Retinal pigment epithelial cell (primary cell): ENCODE data around the gene SMG9.

Source experiments
- DNase-seq: peaks from one replicate; pipeline ENCODE4 v3.0.0-alpha.2; 2010; ENCODE audit warnings: low read depth
- H3K4me3 ChIP-seq: 2 replicates; pipeline ENCODE4 v1.5.1; 2011; ENCODE audit warnings: mild to moderate bottlenecking, low read length, control low read depth, moderate library complexity
- TF ChIP-seq, protein P1 (sequence below): conservative IDR thresholded peaks from 2 replicates; pipeline ENCODE4 v1.5.1; 2011; ENCODE audit warnings: low read depth, low read length, control low read depth, inconsistent platforms

Gene SMG9

DNA sequence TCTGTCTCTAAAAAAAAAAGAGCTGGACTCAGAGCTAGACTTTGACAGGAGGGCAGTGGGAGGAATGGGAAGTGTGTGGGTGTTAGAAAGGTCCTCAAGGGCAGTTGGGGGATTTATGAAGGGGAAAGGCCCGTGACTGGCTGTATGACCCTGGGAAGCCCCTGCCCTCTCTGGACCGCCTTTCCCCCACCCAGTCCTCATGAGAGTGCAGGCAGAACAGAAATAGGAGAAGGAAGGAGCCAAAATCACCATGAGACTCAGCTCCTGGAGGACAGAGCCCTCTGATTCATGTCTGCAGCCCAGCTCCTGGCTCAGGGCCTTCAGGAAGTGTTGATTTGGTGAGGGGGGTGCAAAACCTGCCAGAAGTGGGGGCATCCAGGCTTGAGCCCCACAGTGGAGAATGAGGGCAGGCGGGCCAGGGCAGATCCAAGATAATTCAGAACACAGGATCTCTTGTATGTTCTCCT is 8.7 kb upstream of the SMG9 start:
- DNase-seq, result no peak
- TF ChIP-seq, protein P1, sequence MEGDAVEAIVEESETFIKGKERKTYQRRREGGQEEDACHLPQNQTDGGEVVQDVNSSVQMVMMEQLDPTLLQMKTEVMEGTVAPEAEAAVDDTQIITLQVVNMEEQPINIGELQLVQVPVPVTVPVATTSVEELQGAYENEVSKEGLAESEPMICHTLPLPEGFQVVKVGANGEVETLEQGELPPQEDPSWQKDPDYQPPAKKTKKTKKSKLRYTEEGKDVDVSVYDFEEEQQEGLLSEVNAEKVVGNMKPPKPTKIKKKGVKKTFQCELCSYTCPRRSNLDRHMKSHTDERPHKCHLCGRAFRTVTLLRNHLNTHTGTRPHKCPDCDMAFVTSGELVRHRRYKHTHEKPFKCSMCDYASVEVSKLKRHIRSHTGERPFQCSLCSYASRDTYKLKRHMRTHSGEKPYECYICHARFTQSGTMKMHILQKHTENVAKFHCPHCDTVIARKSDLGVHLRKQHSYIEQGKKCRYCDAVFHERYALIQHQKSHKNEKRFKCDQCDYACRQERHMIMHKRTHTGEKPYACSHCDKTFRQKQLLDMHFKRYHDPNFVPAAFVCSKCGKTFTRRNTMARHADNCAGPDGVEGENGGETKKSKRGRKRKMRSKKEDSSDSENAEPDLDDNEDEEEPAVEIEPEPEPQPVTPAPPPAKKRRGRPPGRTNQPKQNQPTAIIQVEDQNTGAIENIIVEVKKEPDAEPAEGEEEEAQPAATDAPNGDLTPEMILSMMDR, result no peak
- no peak overlapping the region for H3K4me3 ChIP-seq

DNA sequence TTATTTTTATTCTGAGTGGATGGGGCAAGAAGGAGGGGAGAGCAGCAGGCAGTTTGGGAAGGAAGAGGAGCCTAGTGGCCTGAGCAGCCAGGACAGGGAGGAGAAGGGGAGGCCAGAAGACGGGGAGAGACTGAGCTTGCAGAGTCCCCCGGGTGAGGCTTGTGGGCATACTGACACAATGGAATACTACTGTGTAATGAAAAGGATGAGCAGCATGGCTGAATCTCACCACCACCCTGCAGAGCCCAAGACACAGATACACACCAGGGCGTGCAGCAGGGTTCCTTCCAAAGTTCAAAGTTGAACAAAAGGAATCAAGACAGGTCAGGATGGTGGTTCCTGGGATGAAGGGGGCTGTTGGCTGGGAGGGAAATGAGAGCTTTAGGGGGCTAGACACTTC is 8.1 kb upstream of the SMG9 start:
- no peak overlapping the region for H3K4me3 ChIP-seq
- DNase-seq, result no peak
- TF ChIP-seq, protein P1, result no peak

DNA sequence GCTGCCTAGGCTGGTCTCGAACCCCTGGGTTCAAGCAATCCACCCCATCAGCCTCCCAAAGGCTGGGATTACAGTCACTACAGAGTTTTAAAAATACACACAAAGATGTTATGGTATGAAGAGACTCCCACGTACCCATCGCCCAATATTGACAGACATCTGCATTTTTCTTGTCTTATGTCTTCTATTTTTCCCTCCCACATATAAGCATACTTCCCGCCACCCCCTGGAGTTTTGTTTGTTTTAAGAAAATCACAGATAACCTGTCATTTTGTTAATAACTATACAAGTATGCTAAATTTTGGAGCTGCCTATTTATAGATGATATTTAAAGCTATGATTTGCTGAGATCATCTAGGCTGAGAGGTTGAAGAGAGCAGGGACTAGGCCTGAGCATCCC is 6.2 kb upstream of the SMG9 start:
- TF ChIP-seq, protein P1, result no peak
- no peak overlapping the region for H3K4me3 ChIP-seq
- DNase-seq, result no peak

DNA sequence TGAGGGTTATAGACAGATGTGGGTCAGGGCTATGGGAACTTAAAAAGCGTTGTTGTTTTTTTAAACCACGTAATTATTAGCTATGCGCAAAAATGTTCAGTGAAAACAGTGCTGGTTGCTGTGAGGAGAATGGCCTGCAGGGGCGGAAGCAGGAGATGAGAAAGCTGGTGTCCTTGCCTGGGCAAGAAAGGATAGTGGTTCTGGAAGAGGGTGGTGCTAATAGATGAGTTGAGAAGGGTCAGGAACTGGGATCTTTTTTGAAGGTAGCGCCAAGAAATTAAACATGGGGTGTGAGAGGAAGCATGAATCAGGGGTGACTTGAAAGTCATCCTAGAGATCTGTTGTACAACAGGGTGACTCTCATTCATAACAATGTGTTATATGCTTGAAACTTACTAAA is 4.8 kb upstream of the SMG9 start:
- no peak for DNase-seq
- no peak overlapping the region for H3K4me3 ChIP-seq
- TF ChIP-seq, protein P1, result peak; percentile 34

DNA sequence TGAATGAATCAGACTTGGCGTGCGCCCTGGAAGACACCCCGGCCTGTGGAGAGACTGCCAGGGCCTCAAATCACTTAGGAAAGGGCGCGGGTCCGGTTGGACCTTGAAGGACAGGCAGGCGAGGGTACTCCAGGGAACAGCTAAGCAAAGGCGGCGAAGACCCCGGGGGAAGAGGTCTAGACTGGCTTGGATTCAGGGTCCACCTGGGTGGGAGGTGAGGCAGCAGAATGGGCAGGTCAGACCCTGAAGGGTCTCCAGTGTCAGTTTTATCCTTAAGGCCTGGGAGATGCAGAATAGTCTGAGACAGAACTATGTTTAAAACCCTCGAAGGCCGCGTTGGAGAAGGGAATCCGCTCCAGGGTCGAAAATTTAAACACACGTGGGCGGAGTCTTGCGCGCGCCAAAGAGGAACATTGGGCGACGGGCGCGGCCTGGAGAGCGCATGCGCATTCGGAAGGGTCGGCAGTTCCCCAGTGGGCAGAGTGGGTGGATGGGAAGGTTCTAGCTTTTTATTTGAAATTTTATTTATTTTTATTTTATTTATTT is 567 bp upstream of the SMG9 start:
- peak overlapping the region; percentile 85 for H3K4me3 ChIP-seq
- TF ChIP-seq, protein P1, result no peak
- DNase-seq, result no peak

DNA sequence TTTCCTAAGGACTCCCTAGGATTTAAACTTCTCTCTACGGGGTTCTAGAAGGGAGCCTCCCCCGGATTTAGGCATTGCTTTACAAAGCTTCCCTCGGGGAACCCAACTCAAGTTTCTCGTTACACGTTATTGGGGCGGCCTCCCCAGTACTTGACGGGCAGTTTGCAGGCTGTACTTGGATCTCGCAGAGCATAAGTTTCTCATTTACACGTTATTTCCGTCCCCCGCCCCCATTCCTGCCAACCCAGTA is 584 bp downstream of the SMG9 start:
- TF ChIP-seq, protein P1, result no peak

DNA sequence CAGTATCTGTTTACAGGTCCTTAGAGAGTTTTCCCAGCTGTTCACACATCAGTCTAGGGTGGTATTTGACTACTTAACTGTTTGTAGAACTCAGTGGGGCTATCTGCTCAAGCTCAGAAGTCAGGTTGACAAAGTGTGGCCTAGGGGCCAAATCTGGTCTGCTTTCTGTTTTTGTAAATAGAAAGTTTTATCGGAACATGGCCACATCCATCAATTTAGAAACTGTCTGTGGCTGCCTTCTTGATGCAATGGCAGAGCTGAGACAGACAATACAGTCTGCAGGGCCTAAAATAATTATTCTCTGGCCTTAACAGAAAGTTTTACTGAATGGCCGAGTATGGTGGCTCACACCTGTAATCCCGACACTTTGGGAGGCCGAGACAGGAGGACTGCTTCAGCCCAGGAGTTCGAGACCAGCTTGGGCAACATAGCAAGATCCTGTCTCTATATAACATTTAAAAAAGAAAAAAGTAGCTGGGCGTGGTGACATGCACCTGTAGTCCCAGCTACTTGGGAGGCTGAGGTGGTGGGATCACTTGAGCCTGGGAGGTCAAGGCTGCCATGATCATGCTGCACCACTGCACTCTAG is 2.4 kb downstream of the SMG9 start:
- no peak for DNase-seq

More for the DNA sequence above, 584 bp downstream of the SMG9 start:
- H3K4me3 ChIP-seq, result peak overlapping the region; percentile 85
- no peak for DNase-seq

More for the DNA sequence above, 2.4 kb downstream of the SMG9 start:
- TF ChIP-seq, protein P1, result no peak
- H3K4me3 ChIP-seq, result no peak overlapping the region
